H9 (cell line): ENCODE results near the gene IRF2BPL. TPM values are rescaled to one million over a fixed set of nuclear protein-coding genes. Genes with fewer than 3 reads are reported as not detected.

Source experiments
- DNase-seq: peaks from one replicate; pipeline ENCODE4 v3.0.0-alpha.2; 2017
- H2AFZ ChIP-seq: one replicate; pipeline ENCODE4 v1.6.1; 2013; ENCODE audit warnings: mild to moderate bottlenecking, low read length, control low read depth, moderate library complexity
- H2AK5ac ChIP-seq: 2 replicates; pipeline ENCODE4 v1.6.1; 2013; ENCODE audit warnings: low read length, control low read depth, mixed read lengths; ENCODE audit not compliant: insufficient read length
- H2BK120ac ChIP-seq: one replicate; pipeline ENCODE4 v1.6.1; 2013; ENCODE audit warnings: low read depth, mild to moderate bottlenecking, low read length, control low read depth, inconsistent platforms; ENCODE audit not compliant: poor library complexity, severe bottlenecking
- H2BK12ac ChIP-seq: 2 replicates; pipeline ENCODE4 v1.6.1; 2013; ENCODE audit warnings: low read length, control low read depth, mixed read lengths, low read depth; ENCODE audit not compliant: insufficient read length
- H2BK15ac ChIP-seq: 2 replicates; pipeline ENCODE4 v1.6.1; 2013; ENCODE audit warnings: low read depth, low read length, control low read depth
- H2BK20ac ChIP-seq: one replicate; pipeline ENCODE4 v1.6.1; 2013; ENCODE audit warnings: low read depth, mild to moderate bottlenecking, low read length, control low read depth, inconsistent platforms; ENCODE audit not compliant: poor library complexity, severe bottlenecking
- H2BK5ac ChIP-seq: 2 replicates; pipeline ENCODE4 v1.6.1; 2013; ENCODE audit warnings: low read length, control low read depth, mixed read lengths; ENCODE audit not compliant: insufficient read length
- H3K14ac ChIP-seq: 2 replicates; pipeline ENCODE4 v1.6.1; 2013; ENCODE audit warnings: low read length, control low read depth; ENCODE audit not compliant: insufficient read depth
- H3K18ac ChIP-seq: 2 replicates; pipeline ENCODE4 v1.6.1; 2013; ENCODE audit warnings: low read depth, mild to moderate bottlenecking, mixed read lengths, low read length, control low read depth; ENCODE audit not compliant: insufficient read length
- H3K23ac ChIP-seq: 2 replicates; pipeline ENCODE4 v1.6.1; 2013; ENCODE audit warnings: low read length, control low read depth, mixed read lengths, low read depth; ENCODE audit not compliant: insufficient read length
- H3K23me2 ChIP-seq: 2 replicates; pipeline ENCODE4 v1.6.1; 2013; ENCODE audit warnings: low read depth, mild to moderate bottlenecking, mixed read lengths, low read length, control low read depth; ENCODE audit not compliant: insufficient read length, poor library complexity, severe bottlenecking
- H3K27ac ChIP-seq: 2 replicates; pipeline ENCODE4 v1.5.1; 2013; ENCODE audit warnings: low read length, control low read depth, mixed read lengths, low read depth; ENCODE audit not compliant: insufficient read length
- H3K27me3 ChIP-seq: 2 replicates; pipeline ENCODE4 v1.6.1; 2013; ENCODE audit warnings: low read length, control low read depth, inconsistent platforms; ENCODE audit not compliant: insufficient read depth
- H3K4ac ChIP-seq: 2 replicates; pipeline ENCODE4 v1.6.1; 2013; ENCODE audit warnings: low read depth, mild to moderate bottlenecking, control low read depth, inconsistent platforms, low read length, moderate library complexity
- H3K4me1 ChIP-seq: 2 replicates; pipeline ENCODE4 v1.6.1; 2013; ENCODE audit warnings: low read length, control low read depth, inconsistent platforms; ENCODE audit not compliant: insufficient read depth
- H3K4me2 ChIP-seq: 2 replicates; pipeline ENCODE4 v1.6.1; 2013; ENCODE audit warnings: low read length, control low read depth, mixed read lengths; ENCODE audit not compliant: insufficient read length, insufficient read depth
- H3K56ac ChIP-seq: 2 replicates; pipeline ENCODE4 v1.6.1; 2013; ENCODE audit warnings: low read depth, mild to moderate bottlenecking, mixed read lengths, low read length, control low read depth; ENCODE audit not compliant: insufficient read length
- H3K79me1 ChIP-seq: 2 replicates; pipeline ENCODE4 v1.6.1; 2013; ENCODE audit warnings: low read depth, mild to moderate bottlenecking, moderate library complexity, low read length, control low read depth, inconsistent platforms; ENCODE audit not compliant: insufficient read depth, poor library complexity, severe bottlenecking
- H3K79me2 ChIP-seq: 2 replicates; pipeline ENCODE4 v1.6.1; 2013; ENCODE audit warnings: low read length, control low read depth, inconsistent platforms; ENCODE audit not compliant: insufficient read depth
- H3K9ac ChIP-seq: 2 replicates; pipeline ENCODE4 v1.6.1; 2013; ENCODE audit warnings: low read length, control low read depth, mixed read lengths; ENCODE audit not compliant: insufficient read length; ENCODE audit errors: extremely low read depth
- H3K9me3 ChIP-seq: one replicate; pipeline ENCODE4 v1.6.1; 2013; ENCODE audit warnings: low read depth, low read length, inconsistent platforms; ENCODE audit not compliant: control insufficient read depth
- H3T11ph ChIP-seq: one replicate; pipeline ENCODE4 v1.6.1; 2013; ENCODE audit warnings: mild to moderate bottlenecking, low read length, control low read depth, inconsistent platforms
- H4K20me1 ChIP-seq: one replicate; pipeline ENCODE4 v1.6.1; 2013; ENCODE audit not compliant: control insufficient read depth, insufficient read length, insufficient read depth
- H4K5ac ChIP-seq: 2 replicates; pipeline ENCODE4 v1.6.1; 2013; ENCODE audit warnings: low read depth, mild to moderate bottlenecking, mixed read lengths, low read length, control low read depth; ENCODE audit not compliant: insufficient read length
- H4K8ac ChIP-seq: replicated peaks from 2 replicates; pipeline ENCODE4 v1.6.1; 2013; ENCODE audit warnings: low read length, control low read depth, mixed read lengths, low read depth; ENCODE audit not compliant: insufficient read length
- H4K91ac ChIP-seq: 2 replicates; pipeline ENCODE4 v1.6.1; 2013; ENCODE audit warnings: low read depth, mild to moderate bottlenecking, moderate library complexity, mixed read lengths, low read length, control low read depth; ENCODE audit not compliant: insufficient read length
- H3K27ac Mint-ChIP-seq, 3 experiments: 2 replicates in 2 of 3; 3 replicates in 1 of 3; pipeline ENCODE4 v1.8.0; 2020 to 2021; ENCODE audit warnings: mixed read lengths in 3 of 3, mild to moderate bottlenecking in 1 of 3, moderate library complexity in 1 of 3
- H3K27me3 Mint-ChIP-seq: 2 replicates; pipeline ENCODE4 v1.8.0; 2021; ENCODE audit warnings: low read depth, mild to moderate bottlenecking, moderate library complexity, mixed read lengths
- H3K36me3 Mint-ChIP-seq, 3 experiments: 2 replicates in 2 of 3; 3 replicates in 1 of 3; pipeline ENCODE4 v1.8.0; 2020 to 2021; ENCODE audit warnings: low read depth in 3 of 3, mixed read lengths in 3 of 3; ENCODE audit not compliant: insufficient read depth in 1 of 3
- H3K4me1 Mint-ChIP-seq, 2 experiments: 2 replicates each; pipeline ENCODE4 v1.8.0; 2020; ENCODE audit warnings: mixed read lengths in 2 of 2
- H3K4me3 Mint-ChIP-seq, 2 experiments: 2 replicates in 1 of 2; 3 replicates in 1 of 2; pipeline ENCODE4 v1.8.0; 2020 to 2021; ENCODE audit warnings: mild to moderate bottlenecking in 2 of 2, mixed read lengths in 2 of 2, moderate library complexity in 1 of 2
- H3K9me3 Mint-ChIP-seq, 2 experiments: 2 replicates in 1 of 2; 3 replicates in 1 of 2; pipeline ENCODE4 v1.8.0; 2020; ENCODE audit warnings: mild to moderate bottlenecking in 2 of 2, mixed read lengths in 2 of 2, moderate library complexity in 1 of 2
- CTCF ChIP-seq: fragments of 200-600 bp; sonication (generic); conservative IDR thresholded peaks from 3 replicates; pipeline ENCODE4 v1.8.0; 2021; ENCODE audit warnings: antibody characterized with exemption, mild to moderate bottlenecking
- WGBS: extraction: QIAGEN DNeasy Blood & Tissue Kit; methylation state at CpG from one replicate; pipeline ENCODE4 v1.1.7; 2013; ENCODE audit warnings: missing lambda C conversion rate, low lambda C conversion rate, mixed read lengths; ENCODE audit not compliant: insufficient read length; ENCODE audit errors: extremely low coverage; 5-methylcytosine and 5-hydroxymethylcytosine counted together
- total RNA-seq: library from RNA; stranded (reverse); gene quantifications from 2 replicates; pipeline ENCODE4 v1.2.1, GENCODE V29; 2021

IRF2BPL gene
- total RNA-seq, 1 experiment from 2014 or later, result 59.0 TPM

DNA sequence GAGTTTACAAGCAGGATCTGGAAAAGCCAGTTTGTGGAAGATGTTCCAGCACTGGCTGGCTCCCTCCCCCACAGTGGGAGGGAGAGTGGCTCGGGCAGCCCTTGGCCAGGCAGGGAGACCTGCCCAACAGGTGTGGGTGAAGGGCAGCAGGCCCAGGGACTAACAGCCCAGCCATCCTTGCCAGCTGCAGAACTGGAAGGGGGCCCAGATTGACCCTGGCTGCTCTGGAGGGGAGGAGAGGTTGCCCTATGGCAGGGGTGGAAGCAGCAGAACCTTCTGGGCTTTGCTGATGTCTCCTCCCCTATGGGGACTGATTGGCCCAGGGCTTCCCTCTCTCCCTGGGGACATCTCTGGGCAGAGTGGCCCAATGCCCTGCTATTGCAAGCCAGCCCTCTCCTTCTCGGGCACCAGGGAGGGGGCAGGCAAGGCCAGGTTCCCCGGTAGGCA lies 20.5 kb downstream of the IRF2BPL start:
- no peak overlapping the region for H3K56ac ChIP-seq
- WGBS, result no CpG with 5 or more reads among the region's 3 CpGs
- H2AFZ ChIP-seq, result no peak overlapping the region
- Mint-ChIP-seq H3K9me3 (peaks cover 3% of the 10 kb centered on the region in 2 experiments; a peak in 2 of 5 replicates), H3K4me1 (peaks cover 66 to 68% of the 10 kb centered on the region in 2 experiments), H3K4me3 (no peak overlapping the region), H3K27ac (no peak overlapping the region), H3K27me3 (peaks cover 8% of the 10 kb centered on the region), H3K36me3 (peaks cover 0 to 6% (median 0%) of the 10 kb centered on the region in 3 experiments; a peak in 3 of 7 replicates)
- no peak overlapping the region for H3K4ac ChIP-seq
- H3K4me1 ChIP-seq, result peaks cover 6% of the 10 kb centered on the region; the same call in 1 of the 2 replicates
- TF ChIP-seq CTCF, result no peak
- H2BK120ac ChIP-seq, result no peak overlapping the region
- no peak overlapping the region for H2BK5ac ChIP-seq
- no peak overlapping the region for H4K8ac ChIP-seq
- no peak overlapping the region for H4K91ac ChIP-seq
- H3K9me3 ChIP-seq, result no peaks in the 10 kb centered on the region
- H3K27ac ChIP-seq, result no peak overlapping the region
- H3T11ph ChIP-seq, result no peak overlapping the region
- no peak for DNase-seq
- no peak overlapping the region for H2AK5ac ChIP-seq
- H3K4me2 ChIP-seq, result no peak overlapping the region
- H3K23ac ChIP-seq, result no peak overlapping the region
- no peaks in the 10 kb centered on the region for H3K23me2 ChIP-seq
- no peaks in the 10 kb centered on the region for H3K79me1 ChIP-seq
- no peaks in the 10 kb centered on the region for H4K20me1 ChIP-seq
- H3K27me3 ChIP-seq, result no peaks in the 10 kb centered on the region
- no peaks in the 10 kb centered on the region for H3K79me2 ChIP-seq
- no peak overlapping the region for H2BK12ac ChIP-seq
- no peak overlapping the region for H3K18ac ChIP-seq
- H3K14ac ChIP-seq, result no peak overlapping the region; the same call in 1 of the 2 replicates
- no peak overlapping the region for H2BK20ac ChIP-seq
- no peak overlapping the region for H3K9ac ChIP-seq
- no peak overlapping the region for H4K5ac ChIP-seq
- H2BK15ac ChIP-seq, result no peak overlapping the region
